OCI-LY1 (cell line): ENCODE results near the gene RPS6KA3.

Experiments used
- CTCF ChIP-seq: fragments of 200-600 bp; sonication (generic), shearing (Covaris generic); IDR thresholded peaks from 2 replicates; pipeline ENCODE4 v1.5.1; 2017; ENCODE audit warnings: mild to moderate bottlenecking, antibody characterized with exemption, low read length, moderate library complexity, mixed read lengths
- EZH2 ChIP-seq: fragments of 200-600 bp; sonication (generic), shearing (Covaris generic); IDR thresholded peaks from 2 replicates; pipeline ENCODE4 v1.8.0; 2017; ENCODE audit warnings: borderline replicate concordance, mixed run types, mild to moderate bottlenecking, antibody characterized with exemption, low read length, moderate library complexity, mixed read lengths

DNA sequence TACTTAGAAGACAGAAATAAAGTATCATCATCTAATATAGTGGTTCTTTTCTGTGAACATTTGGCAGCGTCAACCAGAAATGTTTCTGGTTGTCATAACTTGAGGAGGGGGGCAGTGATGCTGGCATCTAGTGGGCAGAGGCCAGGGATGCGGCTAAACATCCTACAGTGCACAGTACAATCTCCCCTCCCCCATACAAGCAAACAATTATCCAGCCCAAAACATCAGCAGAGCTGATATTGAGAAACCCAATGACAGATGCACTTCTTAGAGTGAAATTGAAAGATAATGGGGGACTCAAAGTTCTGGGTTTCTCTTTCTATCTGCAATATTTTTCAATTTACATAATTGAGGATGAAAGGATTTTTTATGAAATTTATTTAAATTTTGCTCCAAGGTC lies 123.1 kb downstream of the RPS6KA3 start:
- TF ChIP-seq EZH2 (no peak), CTCF (no peak)
